H1 (cell line): Measurements from ENCODE around the gene CEND1. TPM values are rescaled to one million over a fixed set of nuclear protein-coding genes. Genes with fewer than 3 reads are reported as not detected.

Experiments used
- CTCF ChIA-PET: fragments of 300-600 bp; sonication (Branson Sonifier 250); formaldehyde crosslinking; loops from one replicate; lab custom pipeline; 2021; ENCODE audit not compliant: partially characterized antibody; lab: Charles Lee
- POLR2A ChIA-PET: fragments of 300-600 bp; sonication (Branson Sonifier 250); formaldehyde crosslinking; loops from one replicate; lab custom pipeline; 2021; ENCODE audit warnings: inconsistent platforms; ENCODE audit not compliant: partially characterized antibody; lab: Charles Lee
- DNase-seq, 2 experiments: peaks; one replicate each; pipeline versions ENCODE4 v3.0.0 to v3.0.0-alpha.2; 2010 to 2022; ENCODE audit warnings: low spot score in 2 of 2, low read depth in 1 of 2, mixed read lengths in 1 of 2
- FAIRE-seq: peaks from 2 replicates; lab custom pipeline; 2011; peaks lifted over from hg19 to GRCh38; lab: Jason Lieb, UNC
- H2AFZ ChIP-seq: 2 replicates; pipeline ENCODE4 v1.8.1; 2012; ENCODE audit warnings: low read length, inconsistent platforms
- H2AK5ac ChIP-seq: 2 replicates; pipeline ENCODE4 v1.6.1; 2013; ENCODE audit warnings: low read depth, low read length
- H2BK120ac ChIP-seq: replicated peaks from 2 replicates; pipeline ENCODE3; 2013; ENCODE audit warnings: low read depth, low read length, inconsistent platforms
- H2BK12ac ChIP-seq: 2 replicates; pipeline ENCODE4 v1.6.1; 2013; ENCODE audit warnings: low read depth, low read length
- H2BK15ac ChIP-seq: 2 replicates; pipeline ENCODE4 v1.6.1; 2013; ENCODE audit warnings: low read length
- H2BK20ac ChIP-seq: 2 replicates; pipeline ENCODE4 v1.6.1; 2013; ENCODE audit warnings: low read length
- H2BK5ac ChIP-seq: 2 replicates; pipeline ENCODE4 v1.6.1; 2013; ENCODE audit warnings: low read depth, low read length
- H3K14ac ChIP-seq: 2 replicates; pipeline ENCODE4 v1.6.1; 2013; ENCODE audit warnings: inconsistent platforms; ENCODE audit not compliant: insufficient read length
- H3K18ac ChIP-seq: 2 replicates; pipeline ENCODE4 v1.6.1; 2013; ENCODE audit warnings: low read length; ENCODE audit errors: extremely low read depth
- H3K23ac ChIP-seq: 2 replicates; pipeline ENCODE4 v1.6.1; 2013; ENCODE audit warnings: inconsistent platforms; ENCODE audit not compliant: insufficient read length
- H3K23me2 ChIP-seq: 2 replicates; pipeline ENCODE4 v1.6.1; 2013; ENCODE audit warnings: low read depth, low read length
- H3K27ac ChIP-seq: 2 replicates; pipeline ENCODE4 v1.6.1; 2011; ENCODE audit warnings: low read depth, low read length, inconsistent platforms
- H3K27me3 ChIP-seq, 4 experiments: replicated peaks in 1 of 4; 1 replicate in 1 of 4; 2 replicates in 3 of 4; pipeline versions ENCODE4 v1.6.1 to v1.8.1; 2011 to 2013; ENCODE audit warnings: low read length in 3 of 4, mild to moderate bottlenecking in 3 of 4, inconsistent platforms in 2 of 4, mixed read lengths in 2 of 4, moderate library complexity in 1 of 4; ENCODE audit not compliant: control insufficient read depth in 3 of 4, insufficient read depth in 3 of 4; ENCODE audit errors: extremely low read depth in 1 of 4
- H3K36me3 ChIP-seq, 4 experiments: 2 replicates each; pipeline versions ENCODE4 v1.6.1 to v1.8.1; 2011 to 2013; ENCODE audit warnings: mild to moderate bottlenecking in 4 of 4, low read length in 3 of 4, moderate library complexity in 2 of 4, control low read depth in 1 of 4, inconsistent platforms in 1 of 4; ENCODE audit not compliant: insufficient read depth in 4 of 4, control insufficient read depth in 2 of 4
- H3K4ac ChIP-seq: replicated peaks from 2 replicates; pipeline ENCODE3; 2013; ENCODE audit warnings: low read length, low read depth, mixed read lengths, inconsistent platforms; ENCODE audit not compliant: insufficient read length
- H3K4me1 ChIP-seq, 4 experiments: replicated peaks in 1 of 4; 1 replicate in 1 of 4; 2 replicates in 3 of 4; pipeline versions ENCODE4 v1.6.1 to v1.8.1; 2011 to 2013; ENCODE audit warnings: low read length in 3 of 4, inconsistent platforms in 2 of 4, mixed read lengths in 1 of 4; ENCODE audit not compliant: insufficient read depth in 4 of 4, control insufficient read depth in 3 of 4
- H3K4me2 ChIP-seq, 2 experiments: 2 replicates each; pipeline versions ENCODE4 v1.6.1 to v1.8.1; 2011 to 2013; ENCODE audit warnings: low read depth in 2 of 2, low read length in 2 of 2, control low read depth in 1 of 2, inconsistent platforms in 1 of 2, mild to moderate bottlenecking in 1 of 2; ENCODE audit not compliant: insufficient read depth in 1 of 2
- H3K4me3 ChIP-seq, 4 experiments: fragments of 200-600, 300-600 bp in 1 of 4; sonication (generic), shearing (Covaris generic), sonication (Bioruptor Twin) in 1 of 4; 2 replicates each; pipeline versions ENCODE4 v1.5.1 to v1.8.1; 2011 to 2016; ENCODE audit warnings: low read length in 4 of 4, low read depth in 3 of 4, control low read depth in 2 of 4, inconsistent platforms in 2 of 4, mild to moderate bottlenecking in 2 of 4, mixed read lengths in 1 of 4, moderate library complexity in 1 of 4; ENCODE audit not compliant: insufficient read depth in 2 of 4; ENCODE audit errors: extremely low read depth in 1 of 4
- H3K56ac ChIP-seq: replicated peaks from 2 replicates; pipeline ENCODE3; 2013; ENCODE audit warnings: low read depth, mild to moderate bottlenecking, mixed read lengths, low read length, inconsistent platforms; ENCODE audit not compliant: insufficient read length
- H3K79me1 ChIP-seq: 2 replicates; pipeline ENCODE4 v1.6.1; 2013; ENCODE audit warnings: low read depth, low read length, control low read depth
- H3K79me2 ChIP-seq, 2 experiments: 2 replicates each; pipeline versions ENCODE4 v1.6.1 to v1.8.1; 2012 to 2013; ENCODE audit warnings: low read length in 2 of 2, mild to moderate bottlenecking in 2 of 2, inconsistent platforms in 1 of 2; ENCODE audit not compliant: insufficient read depth in 2 of 2, control insufficient read depth in 1 of 2
- H3K9ac ChIP-seq, 4 experiments: replicated peaks in 1 of 4; 1 replicate in 1 of 4; 2 replicates in 3 of 4; pipeline versions ENCODE4 v1.6.1 to v1.8.1; 2011 to 2013; ENCODE audit warnings: low read depth in 3 of 4, low read length in 3 of 4, control low read depth in 2 of 4, mild to moderate bottlenecking in 2 of 4, moderate library complexity in 2 of 4, inconsistent platforms in 1 of 4; ENCODE audit errors: extremely low read depth in 1 of 4
- H3K9me3 ChIP-seq, 2 experiments: 2 replicates each; pipeline versions ENCODE4 v1.6.1 to v1.8.1; 2012 to 2013; ENCODE audit warnings: mild to moderate bottlenecking in 2 of 2, moderate library complexity in 2 of 2, control low read depth in 1 of 2, inconsistent platforms in 1 of 2, low read depth in 1 of 2, low read length in 1 of 2, mixed read lengths in 1 of 2; ENCODE audit not compliant: insufficient read depth in 2 of 2
- H4K20me1 ChIP-seq, 2 experiments: replicated peaks in 1 of 2; 2 replicates each; pipeline versions ENCODE3 to v1.8.1; 2011 to 2013; ENCODE audit warnings: inconsistent platforms in 2 of 2, low read length in 2 of 2, mild to moderate bottlenecking in 1 of 2; ENCODE audit not compliant: insufficient read depth in 2 of 2, control insufficient read depth in 1 of 2
- H4K5ac ChIP-seq: 2 replicates; pipeline ENCODE4 v1.6.1; 2013; ENCODE audit warnings: low read length, low read depth, mixed read lengths, inconsistent platforms; ENCODE audit not compliant: insufficient read length
- H4K8ac ChIP-seq: 2 replicates; pipeline ENCODE4 v1.8.0; 2013; ENCODE audit warnings: mild to moderate bottlenecking, moderate library complexity, low read length, inconsistent platforms; ENCODE audit not compliant: insufficient read depth; ENCODE audit errors: extremely low read depth
- H4K91ac ChIP-seq: replicated peaks from 2 replicates; pipeline ENCODE3; 2013; ENCODE audit warnings: low read length, mixed read lengths, inconsistent platforms; ENCODE audit not compliant: insufficient read length
- BCL11A ChIP-seq, 2 experiments: IDR thresholded peaks; one replicate each; pipeline ENCODE4 v1.6.1; 2011; ENCODE audit warnings: low read depth in 2 of 2, low read length in 2 of 2, mild to moderate bottlenecking in 2 of 2
- CREB1 ChIP-seq: IDR thresholded peaks from 2 replicates; pipeline ENCODE4 v1.6.1; 2012; ENCODE audit warnings: inconsistent platforms
- HDAC6 ChIP-seq: IDR thresholded peaks from one replicate; pipeline ENCODE4 v1.7.1; 2012; ENCODE audit warnings: low read depth, mild to moderate bottlenecking, inconsistent platforms, low read length, moderate library complexity
- POLR2A ChIP-seq, 2 experiments: IDR thresholded peaks; 1 replicate in 1 of 2; 2 replicates in 1 of 2; pipeline ENCODE4 v1.6.1; 2011; ENCODE audit warnings: low read depth in 2 of 2, low read length in 2 of 2, mild to moderate bottlenecking in 2 of 2; ENCODE audit errors: control extremely low read depth in 1 of 2
- SP4 ChIP-seq: IDR thresholded peaks from 2 replicates; pipeline ENCODE4 v1.6.1; 2012; ENCODE audit warnings: low read length, inconsistent platforms
- WGBS, 2 experiments: shearing (Covaris generic) in 1 of 2; methylation state at CpG; one replicate each; pipeline versions ENCODE4 v1.1.6 to v1.1.7; 2013 to 2015; ENCODE audit warnings: low lambda C conversion rate in 2 of 2, mixed read lengths in 2 of 2, inconsistent platforms in 1 of 2, low coverage in 1 of 2, missing lambda C conversion rate in 1 of 2; ENCODE audit not compliant: insufficient replicate concordance in 2 of 2, insufficient coverage in 1 of 2, insufficient read length in 1 of 2; ENCODE audit errors: extremely low coverage in 1 of 2, missing lambda C conversion rate in 1 of 2; 5-methylcytosine and 5-hydroxymethylcytosine counted together
- polyA plus RNA-seq, 7 experiments: library from polyadenylated mRNA; depleted of rRNA in 3 of 7; stranded (reverse) in 5 of 7; unstranded in 2 of 7; fragments of >200 nt in 5 of 7; fragments of 200-250 nt in 2 of 7; gene quantifications; 1 replicate in 5 of 7; 2 replicates in 1 of 7; 4 replicates in 1 of 7; pipeline versions ENCODE4 v1.2.1 to v1.2.3, GENCODE V29; 2011 to 2013; ENCODE audit warnings: missing spikeins in 2 of 7, mixed read lengths in 2 of 7
- total RNA-seq: library from RNA; stranded (reverse); fragmentation: NEBNext Ultra II Directional; extraction: Animal tissue kit (Norgen Biotek cat#: 25700); gene quantifications from 2 replicates; pipeline ENCODE4 v1.2.1, GENCODE V29; 2021

CEND1 gene
- total and polyA plus RNA-seq, 2 of the 8 experiments (the other 6 are each of a cell fraction or from before 2014, with no cell fraction given), result 0.82 to 5.0 TPM

- H2AK5ac ChIP-seq, result no peak overlapping the region
- H3K14ac ChIP-seq, result no peak overlapping the region
- 95% methylated on average over 27 of the region's 28 CpGs; no CpG with 5 or more reads in 1 of the 2 experiments for WGBS, 2 experiments
- H3K9ac ChIP-seq, result no peak overlapping the region
- H2AFZ ChIP-seq, result no peak overlapping the region
- peaks cover 9% of the 10 kb centered on the region; the same call in 1 of the 2 replicates for H3K23me2 ChIP-seq
- POLR2A ChIA-PET, result interaction anchor here (0.6 to 53.0 kb wide), 6 partner anchors 8 to 158 kb away, joined by 3 to 1917 read pairs (median 8); partner anchors contain the start of genes CD151, CEND1, CRACR2B and PNPLA2
- H3K36me3 ChIP-seq, result peaks cover 3 to 30% (median 6%) of the 10 kb centered on the region in 4 experiments; a peak in 5 of 8 replicates
- no peak overlapping the region for H2BK20ac ChIP-seq
- no peaks in the 10 kb centered on the region; a peak in 1 of 4 replicates for H3K79me2 ChIP-seq
- DNase-seq (no peak), FAIRE-seq (no peak)
- H3K56ac ChIP-seq, result no peak overlapping the region
- H3K4ac ChIP-seq, result no peak overlapping the region
- 0 out of 2 replicates have a peak overlapping the region, but pooled peaks have one; percentile 67 for H2BK5ac ChIP-seq
- H3K27ac ChIP-seq, result no peak overlapping the region
- peaks cover 0 to 8% of the 10 kb centered on the region in 2 experiments for H4K20me1 ChIP-seq
- no peak overlapping the region for H4K5ac ChIP-seq
- no peak overlapping the region for H3K4me3 ChIP-seq
- 0 out of 2 replicates have a peak overlapping the region, but pooled peaks have one; percentile 9 for H2BK12ac ChIP-seq
- H3K4me2 ChIP-seq, result peak overlapping the region in 1 of 2 experiments; percentile 67; a peak in 1 of 4 replicates
- peaks cover 0 to 8% (median 7%) of the 10 kb centered on the region in 4 experiments; a peak in 5 of 7 replicates for H3K4me1 ChIP-seq
- no peak overlapping the region for H4K8ac ChIP-seq
- H3K79me1 ChIP-seq, result peaks cover 2% of the 10 kb centered on the region; the same call in 1 of the 2 replicates
- no peak overlapping the region for H2BK120ac ChIP-seq
- H3K9me3 ChIP-seq, result no peaks in the 10 kb centered on the region
- no peaks in the 10 kb centered on the region; a peak in 1 of 7 replicates for H3K27me3 ChIP-seq
- CTCF ChIA-PET, result interaction anchor here (0.8 to 2.7 kb wide), 6 partner anchors 13 to 75 kb away, joined by 3 to 7 read pairs (median 3); partner anchors contain the start of gene CEND1
- H3K18ac ChIP-seq, result no peak overlapping the region
- H2BK15ac ChIP-seq, result no peak overlapping the region
- no peak overlapping the region for H3K23ac ChIP-seq
- H4K91ac ChIP-seq, result no peak overlapping the region
- TF ChIP-seq BCL11A (IDR thresholded peaks at IDR 0.05; ENCODE audit: low read depth in 2 of 2, low read length in 2 of 2), result no peak
- no peak for TF ChIP-seq SP4
- no peak for TF ChIP-seq POLR2A (IDR thresholded peaks at IDR 0.05; ENCODE audit: control extremely low read depth in 1 of 2, low read depth in 2 of 2, low read length in 2 of 2)
- TF ChIP-seq HDAC6, result no peak
- TF ChIP-seq CREB1, result no peak
Measured at GRCh38 chr11:802693-803466, 13.0 kb upstream of the CEND1 start.
